ENCODE data around the gene ANO1.

ANO1 gene

GRCh38 chr11:70140711-70141485 lies 62.8 kb downstream of the ANO1 start:
- ATAC-seq = no peak
- TF ChIP-seq PATZ1 (CRISPR knock-in tag; IDR thresholded peaks at IDR 0.05; ENCODE audit: borderline replicate concordance) (no peak), PPARA (CRISPR knock-in tag; IDR thresholded peaks at IDR 0.05; ENCODE audit: borderline replicate concordance) (no peak), ZNF565 (CRISPR knock-in tag; conservative IDR thresholded peaks at IDR 0.05; ENCODE audit: low read depth) (no peak), OSR1 (CRISPR knock-in tag; IDR thresholded peaks at IDR 0.05) (no peak), ZFP30 (CRISPR knock-in tag; IDR thresholded peaks at IDR 0.05) (no peak), ARNTL (CRISPR knock-in tag; IDR thresholded peaks at IDR 0.05; ENCODE audit: borderline replicate concordance, low read depth) (no peak), GLIS3 (CRISPR knock-in tag; IDR thresholded peaks at IDR 0.05) (no peak), ZNF8 (CRISPR knock-in tag; IDR thresholded peaks at IDR 0.05) (no peak), ZFP3 (CRISPR knock-in tag; IDR thresholded peaks at IDR 0.05) (no peak), RARB (CRISPR knock-in tag; IDR thresholded peaks at IDR 0.05) (no peak), ZC3H10 (CRISPR knock-in tag; IDR thresholded peaks at IDR 0.05) (no peak), ISL1 (CRISPR knock-in tag; IDR thresholded peaks at IDR 0.05) (no peak), ZNF70 (CRISPR knock-in tag; IDR thresholded peaks at IDR 0.05) (no peak), TCF4 (CRISPR knock-in tag; IDR thresholded peaks at IDR 0.05; ENCODE audit: borderline replicate concordance) (no peak), ESRRG (CRISPR knock-in tag; IDR thresholded peaks at IDR 0.05) (no peak), BACH2 (CRISPR knock-in tag; IDR thresholded peaks at IDR 0.05; ENCODE audit: borderline replicate concordance) (no peak), CSDC2 (CRISPR knock-in tag; IDR thresholded peaks at IDR 0.05) (no peak)
- TF ChIP-seq, protein P1, sequence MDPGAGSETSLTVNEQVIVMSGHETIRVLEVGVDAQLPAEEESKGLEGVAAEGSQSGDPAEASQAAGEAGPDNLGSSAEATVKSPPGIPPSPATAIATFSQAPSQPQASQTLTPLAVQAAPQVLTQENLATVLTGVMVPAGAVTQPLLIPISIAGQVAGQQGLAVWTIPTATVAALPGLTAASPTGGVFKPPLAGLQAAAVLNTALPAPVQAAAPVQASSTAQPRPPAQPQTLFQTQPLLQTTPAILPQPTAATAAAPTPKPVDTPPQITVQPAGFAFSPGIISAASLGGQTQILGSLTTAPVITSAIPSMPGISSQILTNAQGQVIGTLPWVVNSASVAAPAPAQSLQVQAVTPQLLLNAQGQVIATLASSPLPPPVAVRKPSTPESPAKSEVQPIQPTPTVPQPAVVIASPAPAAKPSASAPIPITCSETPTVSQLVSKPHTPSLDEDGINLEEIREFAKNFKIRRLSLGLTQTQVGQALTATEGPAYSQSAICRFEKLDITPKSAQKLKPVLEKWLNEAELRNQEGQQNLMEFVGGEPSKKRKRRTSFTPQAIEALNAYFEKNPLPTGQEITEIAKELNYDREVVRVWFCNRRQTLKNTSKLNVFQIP (CRISPR knock-in tag; IDR thresholded peaks at IDR 0.05; ENCODE audit: borderline replicate concordance, low read depth) = no peak

DNA sequence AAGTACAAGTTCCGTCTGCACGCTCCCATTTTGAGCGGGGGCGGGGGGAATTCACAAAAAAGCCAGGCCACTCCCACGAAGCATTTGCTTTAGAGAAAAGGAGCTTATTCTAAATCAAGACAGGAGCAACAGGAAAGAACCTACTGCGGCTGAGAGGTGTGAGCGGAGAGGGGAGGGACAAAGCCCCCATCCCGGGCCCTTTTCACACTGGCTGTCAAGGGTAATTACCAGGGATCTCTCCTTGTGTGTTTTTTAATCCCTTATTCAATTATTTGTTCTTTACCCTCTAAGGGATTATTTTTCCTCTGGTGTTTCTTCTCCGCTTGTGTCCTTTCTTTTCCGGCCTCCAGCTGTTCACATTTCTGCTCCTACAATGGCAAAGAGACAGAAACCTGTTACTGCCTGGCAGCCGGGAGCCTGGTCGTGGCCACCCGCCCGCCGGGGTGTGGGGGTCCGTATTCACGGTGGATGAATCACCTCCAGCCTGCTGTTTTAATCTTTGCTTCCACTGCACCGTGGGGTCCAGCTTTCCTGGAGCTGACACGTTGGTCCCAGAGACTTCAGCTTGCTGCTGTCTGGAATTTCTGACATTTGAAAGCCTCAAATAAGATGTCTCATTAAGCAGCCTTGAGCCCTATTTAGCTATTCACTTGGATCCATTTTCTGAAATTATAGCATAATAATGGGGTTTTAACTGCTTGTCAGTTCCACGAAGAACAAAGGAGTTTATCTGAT lies 63.5 kb downstream of the ANO1 start:
- TF ChIP-seq CSDC2 (CRISPR knock-in tag; IDR thresholded peaks at IDR 0.05) = no peak
- TF ChIP-seq GLIS3 (CRISPR knock-in tag; IDR thresholded peaks at IDR 0.05) = no peak
- no peak for TF ChIP-seq SNAI2 (CRISPR knock-in tag; IDR thresholded peaks at IDR 0.05)
- no peak for TF ChIP-seq TOX (CRISPR knock-in tag; IDR thresholded peaks at IDR 0.05; ENCODE audit: borderline replicate concordance)
- TF ChIP-seq TCF4 (CRISPR knock-in tag; IDR thresholded peaks at IDR 0.05; ENCODE audit: borderline replicate concordance) = no peak
- no peak for TF ChIP-seq BACH2 (CRISPR knock-in tag; IDR thresholded peaks at IDR 0.05; ENCODE audit: borderline replicate concordance)
- no peak for TF ChIP-seq ISL1 (CRISPR knock-in tag; IDR thresholded peaks at IDR 0.05)
- no peak for TF ChIP-seq ARNTL (CRISPR knock-in tag; IDR thresholded peaks at IDR 0.05; ENCODE audit: borderline replicate concordance, low read depth)
- TF ChIP-seq ZC3H10 (CRISPR knock-in tag; IDR thresholded peaks at IDR 0.05) = no peak
- TF ChIP-seq ZFP30 (CRISPR knock-in tag; IDR thresholded peaks at IDR 0.05) = no peak
- no peak for TF ChIP-seq RARB (CRISPR knock-in tag; IDR thresholded peaks at IDR 0.05)
- TF ChIP-seq, protein P1 (CRISPR knock-in tag; IDR thresholded peaks at IDR 0.05; ENCODE audit: borderline replicate concordance, low read depth) = no peak
- no peak for ATAC-seq

DNA sequence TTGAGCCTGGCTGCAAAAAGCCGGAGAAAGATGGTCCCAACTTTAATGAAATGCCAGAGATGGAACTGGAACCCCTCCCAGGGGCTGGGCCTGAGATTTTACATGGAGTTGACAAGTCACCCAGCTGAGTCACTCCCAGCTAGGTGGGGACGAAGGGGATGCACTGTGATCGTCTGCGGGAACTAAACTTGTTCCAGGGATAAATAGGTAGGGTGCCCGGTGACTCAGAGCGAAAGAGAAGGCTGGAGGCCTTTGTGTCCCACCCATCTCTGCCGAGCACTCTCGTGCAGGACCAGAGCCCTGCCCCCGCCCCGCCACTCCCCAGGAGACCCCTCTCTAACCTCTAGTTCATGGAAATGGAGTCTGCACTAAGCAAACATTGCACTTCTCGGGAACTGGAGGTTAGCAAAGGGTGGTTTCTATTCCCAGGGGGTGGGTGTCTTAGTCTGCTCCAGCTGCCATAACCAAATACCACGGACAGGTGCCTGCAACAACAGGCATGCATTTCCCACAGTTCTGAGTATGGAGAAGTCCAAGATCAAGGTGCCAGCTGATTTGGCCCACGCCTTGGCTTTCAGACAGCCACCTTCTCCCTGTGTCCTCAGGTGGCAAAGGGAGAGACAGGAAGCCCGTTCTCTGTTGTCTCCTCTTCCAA lies 64.2 kb downstream of the ANO1 start:
- TF ChIP-seq, protein P2, sequence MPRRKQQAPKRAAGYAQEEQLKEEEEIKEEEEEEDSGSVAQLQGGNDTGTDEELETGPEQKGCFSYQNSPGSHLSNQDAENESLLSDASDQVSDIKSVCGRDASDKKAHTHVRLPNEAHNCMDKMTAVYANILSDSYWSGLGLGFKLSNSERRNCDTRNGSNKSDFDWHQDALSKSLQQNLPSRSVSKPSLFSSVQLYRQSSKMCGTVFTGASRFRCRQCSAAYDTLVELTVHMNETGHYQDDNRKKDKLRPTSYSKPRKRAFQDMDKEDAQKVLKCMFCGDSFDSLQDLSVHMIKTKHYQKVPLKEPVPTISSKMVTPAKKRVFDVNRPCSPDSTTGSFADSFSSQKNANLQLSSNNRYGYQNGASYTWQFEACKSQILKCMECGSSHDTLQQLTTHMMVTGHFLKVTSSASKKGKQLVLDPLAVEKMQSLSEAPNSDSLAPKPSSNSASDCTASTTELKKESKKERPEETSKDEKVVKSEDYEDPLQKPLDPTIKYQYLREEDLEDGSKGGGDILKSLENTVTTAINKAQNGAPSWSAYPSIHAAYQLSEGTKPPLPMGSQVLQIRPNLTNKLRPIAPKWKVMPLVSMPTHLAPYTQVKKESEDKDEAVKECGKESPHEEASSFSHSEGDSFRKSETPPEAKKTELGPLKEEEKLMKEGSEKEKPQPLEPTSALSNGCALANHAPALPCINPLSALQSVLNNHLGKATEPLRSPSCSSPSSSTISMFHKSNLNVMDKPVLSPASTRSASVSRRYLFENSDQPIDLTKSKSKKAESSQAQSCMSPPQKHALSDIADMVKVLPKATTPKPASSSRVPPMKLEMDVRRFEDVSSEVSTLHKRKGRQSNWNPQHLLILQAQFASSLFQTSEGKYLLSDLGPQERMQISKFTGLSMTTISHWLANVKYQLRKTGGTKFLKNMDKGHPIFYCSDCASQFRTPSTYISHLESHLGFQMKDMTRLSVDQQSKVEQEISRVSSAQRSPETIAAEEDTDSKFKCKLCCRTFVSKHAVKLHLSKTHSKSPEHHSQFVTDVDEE (CRISPR knock-in tag; IDR thresholded peaks at IDR 0.05) = no peak
- TF ChIP-seq GLIS3 (CRISPR knock-in tag; IDR thresholded peaks at IDR 0.05) (no peak), ESRRG (CRISPR knock-in tag; IDR thresholded peaks at IDR 0.05) (no peak), TCF4 (CRISPR knock-in tag; IDR thresholded peaks at IDR 0.05; ENCODE audit: borderline replicate concordance) (no peak), ZC3H10 (CRISPR knock-in tag; IDR thresholded peaks at IDR 0.05) (no peak), ZFP3 (CRISPR knock-in tag; IDR thresholded peaks at IDR 0.05) (no peak), OSR1 (CRISPR knock-in tag; IDR thresholded peaks at IDR 0.05) (no peak), ISL1 (CRISPR knock-in tag; IDR thresholded peaks at IDR 0.05) (no peak), TOX (CRISPR knock-in tag; IDR thresholded peaks at IDR 0.05; ENCODE audit: borderline replicate concordance) (no peak), PPARA (CRISPR knock-in tag; IDR thresholded peaks at IDR 0.05; ENCODE audit: borderline replicate concordance) (no peak), BACH2 (CRISPR knock-in tag; IDR thresholded peaks at IDR 0.05; ENCODE audit: borderline replicate concordance) (no peak), CSDC2 (CRISPR knock-in tag; IDR thresholded peaks at IDR 0.05) (no peak), ZNF8 (CRISPR knock-in tag; IDR thresholded peaks at IDR 0.05) (no peak), RARB (CRISPR knock-in tag; IDR thresholded peaks at IDR 0.05) (no peak)
- TF ChIP-seq, protein P1 (CRISPR knock-in tag; IDR thresholded peaks at IDR 0.05; ENCODE audit: borderline replicate concordance, low read depth) = no peak
- ATAC-seq = no peak

Measured in SK-N-SH treated with all-trans-retinoic acid at 6 μM for 48 hours (cell line).